SK-N-SH treated with all-trans-retinoic acid at 6 μM for 48 hours (cell line): ENCODE results near the gene DMD.

Source experiments
- ATAC-seq: fragments of 200-7000 bp; cut with Tn5 transposase; 3 replicates; pipeline ENCODE4 v1.9.1; 2020; ENCODE audit warnings: mild to moderate bottlenecking, moderate library complexity
- ARNTL ChIP-seq: fragments of 450-650 bp; formaldehyde crosslinking; IDR thresholded peaks from 2 replicates; pipeline ENCODE4 v1.5.0; 2020; ENCODE audit warnings: low read depth, mild to moderate bottlenecking, moderate library complexity, borderline replicate concordance
- BACH2 ChIP-seq: fragments of 250-450 bp; sonication (Bioruptor Pico); IDR thresholded peaks from 2 replicates; pipeline ENCODE4 v1.9.0; 2021; ENCODE audit warnings: mild to moderate bottlenecking, borderline replicate concordance
- ESRRG ChIP-seq: fragments of 250-450 bp; sonication (Bioruptor Pico); IDR thresholded peaks from 2 replicates; pipeline ENCODE4 v1.6.1; 2021; ENCODE audit warnings: mild to moderate bottlenecking
- GLIS3 ChIP-seq: fragments of 250-450 bp; sonication (Bioruptor Pico); IDR thresholded peaks from 2 replicates; pipeline ENCODE4 v1.5.0; 2020; ENCODE audit warnings: mild to moderate bottlenecking, moderate library complexity
- ISL1 ChIP-seq: fragments of 250-450 bp; sonication (Bioruptor Pico); IDR thresholded peaks from 2 replicates; pipeline ENCODE4 v2.1.2; 2022; ENCODE audit warnings: mild to moderate bottlenecking, moderate library complexity
- OSR1 ChIP-seq: fragments of 250-450 bp; sonication (Bioruptor Pico); IDR thresholded peaks from 2 replicates; pipeline ENCODE4 v1.8.0; 2022; ENCODE audit warnings: moderate library complexity, mild to moderate bottlenecking, inconsistent platforms
- PPARA ChIP-seq: fragments of 250-450 bp; sonication (Bioruptor Pico); IDR thresholded peaks from 2 replicates; pipeline ENCODE4 v1.5.0; 2020; ENCODE audit warnings: mild to moderate bottlenecking, borderline replicate concordance
- RARB ChIP-seq: fragments of 250-450 bp; sonication (Bioruptor Pico); IDR thresholded peaks from 2 replicates; pipeline ENCODE4 v1.8.0; 2021; ENCODE audit warnings: mild to moderate bottlenecking, moderate library complexity
- TCF4 ChIP-seq: fragments of 250-450 bp; sonication (Bioruptor Pico); IDR thresholded peaks from 2 replicates; pipeline ENCODE4 v1.8.0; 2021; ENCODE audit warnings: mild to moderate bottlenecking, moderate library complexity, borderline replicate concordance
- TOX ChIP-seq: fragments of 250-450 bp; sonication (Bioruptor Pico); IDR thresholded peaks from 2 replicates; pipeline ENCODE4 v1.8.0; 2021; ENCODE audit warnings: mild to moderate bottlenecking, moderate library complexity, borderline replicate concordance
- ZC3H10 ChIP-seq: fragments of 250-450 bp; sonication (Bioruptor Pico); IDR thresholded peaks from 2 replicates; pipeline ENCODE4 v1.5.1; 2021; ENCODE audit warnings: mild to moderate bottlenecking, moderate library complexity
- ZFP3 ChIP-seq: fragments of 250-450 bp; sonication (Bioruptor Pico); IDR thresholded peaks from 2 replicates; pipeline ENCODE4 v1.5.0; 2020; ENCODE audit warnings: mild to moderate bottlenecking, moderate library complexity
- ZFP30 ChIP-seq: fragments of 450-650 bp; formaldehyde crosslinking; IDR thresholded peaks from 2 replicates; pipeline ENCODE4 v1.5.0; 2022; ENCODE audit warnings: mild to moderate bottlenecking, moderate library complexity
- ZNF565 ChIP-seq: fragments of 450-650 bp; formaldehyde crosslinking; conservative IDR thresholded peaks from 2 replicates; pipeline ENCODE4 v1.5.0; 2020; ENCODE audit warnings: low read depth, mild to moderate bottlenecking, moderate library complexity
- ZNF8 ChIP-seq: fragments of 450-650 bp; formaldehyde crosslinking; IDR thresholded peaks from 2 replicates; pipeline ENCODE4 v1.5.0; 2020; ENCODE audit warnings: mild to moderate bottlenecking, moderate library complexity
- TF ChIP-seq, protein P1 (sequence below): fragments of 250-450 bp; sonication (Bioruptor Pico); IDR thresholded peaks from 2 replicates; pipeline ENCODE4 v1.5.1; 2021; ENCODE audit warnings: mild to moderate bottlenecking, moderate library complexity
- TF ChIP-seq, protein P2 (sequence below): fragments of 250-450 bp; sonication (Bioruptor Pico); IDR thresholded peaks from 2 replicates; pipeline ENCODE4 v1.5.0; 2020; ENCODE audit warnings: mild to moderate bottlenecking, moderate library complexity
- TF ChIP-seq, protein P3 (sequence below): fragments of 250-450 bp; sonication (Bioruptor Pico); IDR thresholded peaks from 2 replicates; pipeline ENCODE4 v1.8.0; 2021; ENCODE audit warnings: low read depth, mild to moderate bottlenecking, moderate library complexity, borderline replicate concordance
- TF ChIP-seq, protein P4 (sequence below): fragments of 250-450 bp; sonication (Bioruptor Pico); IDR thresholded peaks from 2 replicates; pipeline ENCODE4 v1.5.1; 2020; ENCODE audit warnings: low read depth, mild to moderate bottlenecking, moderate library complexity
- TF ChIP-seq, protein P5 (sequence below): fragments of 250-450 bp; sonication (Bioruptor Pico); IDR thresholded peaks from 2 replicates; pipeline ENCODE4 v1.8.0; 2020; ENCODE audit warnings: mild to moderate bottlenecking, moderate library complexity, borderline replicate concordance

DMD gene

DNA sequence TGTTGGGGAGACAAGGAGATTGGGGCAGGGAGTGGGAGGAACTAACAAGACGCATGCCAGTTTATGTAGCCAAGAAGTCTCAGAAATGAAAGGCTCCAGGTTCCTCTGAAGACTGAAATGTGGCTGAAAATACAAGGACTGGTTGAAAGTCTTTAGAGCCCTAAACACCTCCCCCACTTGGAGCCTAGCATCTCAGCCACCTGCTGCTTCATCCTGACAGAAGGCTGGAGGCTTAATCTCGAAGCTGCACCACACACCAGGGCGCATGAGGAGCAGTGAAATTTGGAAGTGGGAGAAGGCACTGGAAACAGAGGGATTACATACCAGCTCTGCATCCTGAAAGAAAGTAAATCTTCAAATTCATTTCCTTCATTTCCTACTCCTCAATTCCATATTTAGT, 1978.8 kb downstream of the DMD start:
- no peak for ATAC-seq
- no peak for TF ChIP-seq BACH2 (CRISPR knock-in tag)
- TF ChIP-seq RARB (CRISPR knock-in tag), result no peak
- TF ChIP-seq, protein P1, sequence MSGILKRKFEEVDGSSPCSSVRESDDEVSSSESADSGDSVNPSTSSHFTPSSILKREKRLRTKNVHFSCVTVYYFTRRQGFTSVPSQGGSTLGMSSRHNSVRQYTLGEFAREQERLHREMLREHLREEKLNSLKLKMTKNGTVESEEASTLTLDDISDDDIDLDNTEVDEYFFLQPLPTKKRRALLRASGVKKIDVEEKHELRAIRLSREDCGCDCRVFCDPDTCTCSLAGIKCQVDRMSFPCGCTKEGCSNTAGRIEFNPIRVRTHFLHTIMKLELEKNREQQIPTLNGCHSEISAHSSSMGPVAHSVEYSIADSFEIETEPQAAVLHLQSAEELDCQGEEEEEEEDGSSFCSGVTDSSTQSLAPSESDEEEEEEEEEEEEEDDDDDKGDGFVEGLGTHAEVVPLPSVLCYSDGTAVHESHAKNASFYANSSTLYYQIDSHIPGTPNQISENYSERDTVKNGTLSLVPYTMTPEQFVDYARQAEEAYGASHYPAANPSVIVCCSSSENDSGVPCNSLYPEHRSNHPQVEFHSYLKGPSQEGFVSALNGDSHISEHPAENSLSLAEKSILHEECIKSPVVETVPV (CRISPR knock-in tag), result no peak
- TF ChIP-seq, protein P2, sequence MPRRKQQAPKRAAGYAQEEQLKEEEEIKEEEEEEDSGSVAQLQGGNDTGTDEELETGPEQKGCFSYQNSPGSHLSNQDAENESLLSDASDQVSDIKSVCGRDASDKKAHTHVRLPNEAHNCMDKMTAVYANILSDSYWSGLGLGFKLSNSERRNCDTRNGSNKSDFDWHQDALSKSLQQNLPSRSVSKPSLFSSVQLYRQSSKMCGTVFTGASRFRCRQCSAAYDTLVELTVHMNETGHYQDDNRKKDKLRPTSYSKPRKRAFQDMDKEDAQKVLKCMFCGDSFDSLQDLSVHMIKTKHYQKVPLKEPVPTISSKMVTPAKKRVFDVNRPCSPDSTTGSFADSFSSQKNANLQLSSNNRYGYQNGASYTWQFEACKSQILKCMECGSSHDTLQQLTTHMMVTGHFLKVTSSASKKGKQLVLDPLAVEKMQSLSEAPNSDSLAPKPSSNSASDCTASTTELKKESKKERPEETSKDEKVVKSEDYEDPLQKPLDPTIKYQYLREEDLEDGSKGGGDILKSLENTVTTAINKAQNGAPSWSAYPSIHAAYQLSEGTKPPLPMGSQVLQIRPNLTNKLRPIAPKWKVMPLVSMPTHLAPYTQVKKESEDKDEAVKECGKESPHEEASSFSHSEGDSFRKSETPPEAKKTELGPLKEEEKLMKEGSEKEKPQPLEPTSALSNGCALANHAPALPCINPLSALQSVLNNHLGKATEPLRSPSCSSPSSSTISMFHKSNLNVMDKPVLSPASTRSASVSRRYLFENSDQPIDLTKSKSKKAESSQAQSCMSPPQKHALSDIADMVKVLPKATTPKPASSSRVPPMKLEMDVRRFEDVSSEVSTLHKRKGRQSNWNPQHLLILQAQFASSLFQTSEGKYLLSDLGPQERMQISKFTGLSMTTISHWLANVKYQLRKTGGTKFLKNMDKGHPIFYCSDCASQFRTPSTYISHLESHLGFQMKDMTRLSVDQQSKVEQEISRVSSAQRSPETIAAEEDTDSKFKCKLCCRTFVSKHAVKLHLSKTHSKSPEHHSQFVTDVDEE, result no peak
- TF ChIP-seq, protein P3, sequence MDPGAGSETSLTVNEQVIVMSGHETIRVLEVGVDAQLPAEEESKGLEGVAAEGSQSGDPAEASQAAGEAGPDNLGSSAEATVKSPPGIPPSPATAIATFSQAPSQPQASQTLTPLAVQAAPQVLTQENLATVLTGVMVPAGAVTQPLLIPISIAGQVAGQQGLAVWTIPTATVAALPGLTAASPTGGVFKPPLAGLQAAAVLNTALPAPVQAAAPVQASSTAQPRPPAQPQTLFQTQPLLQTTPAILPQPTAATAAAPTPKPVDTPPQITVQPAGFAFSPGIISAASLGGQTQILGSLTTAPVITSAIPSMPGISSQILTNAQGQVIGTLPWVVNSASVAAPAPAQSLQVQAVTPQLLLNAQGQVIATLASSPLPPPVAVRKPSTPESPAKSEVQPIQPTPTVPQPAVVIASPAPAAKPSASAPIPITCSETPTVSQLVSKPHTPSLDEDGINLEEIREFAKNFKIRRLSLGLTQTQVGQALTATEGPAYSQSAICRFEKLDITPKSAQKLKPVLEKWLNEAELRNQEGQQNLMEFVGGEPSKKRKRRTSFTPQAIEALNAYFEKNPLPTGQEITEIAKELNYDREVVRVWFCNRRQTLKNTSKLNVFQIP (CRISPR knock-in tag), result no peak
- no peak for TF ChIP-seq PPARA (CRISPR knock-in tag)
- TF ChIP-seq ISL1 (CRISPR knock-in tag), result no peak
- TF ChIP-seq ZFP30 (CRISPR knock-in tag), result no peak
- TF ChIP-seq ESRRG, result no peak
- TF ChIP-seq ZC3H10 (CRISPR knock-in tag), result no peak
- TF ChIP-seq GLIS3 (CRISPR knock-in tag), result no peak
- TF ChIP-seq, protein P4, sequence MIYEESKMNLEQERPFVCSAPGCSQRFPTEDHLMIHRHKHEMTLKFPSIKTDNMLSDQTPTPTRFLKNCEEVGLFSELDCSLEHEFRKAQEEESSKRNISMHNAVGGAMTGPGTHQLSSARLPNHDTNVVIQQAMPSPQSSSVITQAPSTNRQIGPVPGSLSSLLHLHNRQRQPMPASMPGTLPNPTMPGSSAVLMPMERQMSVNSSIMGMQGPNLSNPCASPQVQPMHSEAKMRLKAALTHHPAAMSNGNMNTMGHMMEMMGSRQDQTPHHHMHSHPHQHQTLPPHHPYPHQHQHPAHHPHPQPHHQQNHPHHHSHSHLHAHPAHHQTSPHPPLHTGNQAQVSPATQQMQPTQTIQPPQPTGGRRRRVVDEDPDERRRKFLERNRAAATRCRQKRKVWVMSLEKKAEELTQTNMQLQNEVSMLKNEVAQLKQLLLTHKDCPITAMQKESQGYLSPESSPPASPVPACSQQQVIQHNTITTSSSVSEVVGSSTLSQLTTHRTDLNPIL (CRISPR knock-in tag), result no peak
- TF ChIP-seq TCF4 (CRISPR knock-in tag), result no peak

DNA sequence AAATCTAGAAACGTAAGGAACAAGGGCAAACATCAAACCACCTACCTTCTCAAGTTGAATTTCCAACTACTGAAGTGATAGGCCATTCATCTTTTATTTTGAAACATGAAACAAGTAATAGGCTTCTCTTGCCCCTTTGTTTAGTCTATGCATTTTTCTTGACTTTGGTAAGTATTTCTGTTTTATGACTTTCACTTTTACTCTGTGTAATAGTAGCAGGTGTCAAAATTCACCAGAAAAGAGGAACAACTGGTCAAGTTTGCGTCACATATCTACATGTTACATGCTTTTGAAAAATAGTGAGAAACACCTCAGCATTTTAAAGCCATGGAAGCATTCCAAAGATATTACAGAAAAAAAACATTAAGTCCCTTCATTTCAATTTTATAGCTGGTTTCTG, 1982.4 kb downstream of the DMD start:
- ATAC-seq, result no peak
- no peak for TF ChIP-seq OSR1
- TF ChIP-seq TOX (CRISPR knock-in tag), result no peak
- no peak for TF ChIP-seq ARNTL (CRISPR knock-in tag)
- TF ChIP-seq ESRRG, result no peak
- TF ChIP-seq ZFP3 (CRISPR knock-in tag), result no peak
- TF ChIP-seq, protein P5, sequence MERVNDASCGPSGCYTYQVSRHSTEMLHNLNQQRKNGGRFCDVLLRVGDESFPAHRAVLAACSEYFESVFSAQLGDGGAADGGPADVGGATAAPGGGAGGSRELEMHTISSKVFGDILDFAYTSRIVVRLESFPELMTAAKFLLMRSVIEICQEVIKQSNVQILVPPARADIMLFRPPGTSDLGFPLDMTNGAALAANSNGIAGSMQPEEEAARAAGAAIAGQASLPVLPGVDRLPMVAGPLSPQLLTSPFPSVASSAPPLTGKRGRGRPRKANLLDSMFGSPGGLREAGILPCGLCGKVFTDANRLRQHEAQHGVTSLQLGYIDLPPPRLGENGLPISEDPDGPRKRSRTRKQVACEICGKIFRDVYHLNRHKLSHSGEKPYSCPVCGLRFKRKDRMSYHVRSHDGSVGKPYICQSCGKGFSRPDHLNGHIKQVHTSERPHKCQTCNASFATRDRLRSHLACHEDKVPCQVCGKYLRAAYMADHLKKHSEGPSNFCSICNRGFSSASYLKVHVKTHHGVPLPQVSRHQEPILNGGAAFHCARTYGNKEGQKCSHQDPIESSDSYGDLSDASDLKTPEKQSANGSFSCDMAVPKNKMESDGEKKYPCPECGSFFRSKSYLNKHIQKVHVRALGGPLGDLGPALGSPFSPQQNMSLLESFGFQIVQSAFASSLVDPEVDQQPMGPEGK (CRISPR knock-in tag), result no peak
- no peak for TF ChIP-seq GLIS3 (CRISPR knock-in tag)
- TF ChIP-seq, protein P2, result no peak
- TF ChIP-seq ISL1 (CRISPR knock-in tag), result no peak
- no peak for TF ChIP-seq ZNF565 (CRISPR knock-in tag)
- TF ChIP-seq TCF4 (CRISPR knock-in tag), result no peak
- TF ChIP-seq ZFP30 (CRISPR knock-in tag), result no peak
- TF ChIP-seq ZNF8, result no peak
